ENCODE measurements around the gene ERG.

DNA sequence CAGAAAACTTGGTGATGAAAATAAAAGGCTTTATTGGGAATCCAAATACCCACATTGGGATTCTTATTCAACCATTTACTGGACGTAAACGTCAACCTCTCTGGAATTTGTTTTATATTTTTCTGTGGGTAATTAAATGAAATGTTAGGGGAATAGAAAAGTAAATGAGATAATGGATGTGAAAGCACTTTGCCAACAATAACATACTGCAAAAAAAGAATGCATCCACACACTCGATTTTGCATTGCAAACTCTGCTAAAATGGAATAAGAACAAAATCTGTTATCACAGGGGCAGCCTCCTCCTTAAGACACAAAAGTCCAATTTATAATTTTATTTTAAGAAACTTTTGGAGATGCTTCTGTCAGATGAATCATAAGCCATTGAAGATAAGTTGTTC is 88.4 kb downstream of the ERG start:
- TF ChIP-seq, protein P1, sequence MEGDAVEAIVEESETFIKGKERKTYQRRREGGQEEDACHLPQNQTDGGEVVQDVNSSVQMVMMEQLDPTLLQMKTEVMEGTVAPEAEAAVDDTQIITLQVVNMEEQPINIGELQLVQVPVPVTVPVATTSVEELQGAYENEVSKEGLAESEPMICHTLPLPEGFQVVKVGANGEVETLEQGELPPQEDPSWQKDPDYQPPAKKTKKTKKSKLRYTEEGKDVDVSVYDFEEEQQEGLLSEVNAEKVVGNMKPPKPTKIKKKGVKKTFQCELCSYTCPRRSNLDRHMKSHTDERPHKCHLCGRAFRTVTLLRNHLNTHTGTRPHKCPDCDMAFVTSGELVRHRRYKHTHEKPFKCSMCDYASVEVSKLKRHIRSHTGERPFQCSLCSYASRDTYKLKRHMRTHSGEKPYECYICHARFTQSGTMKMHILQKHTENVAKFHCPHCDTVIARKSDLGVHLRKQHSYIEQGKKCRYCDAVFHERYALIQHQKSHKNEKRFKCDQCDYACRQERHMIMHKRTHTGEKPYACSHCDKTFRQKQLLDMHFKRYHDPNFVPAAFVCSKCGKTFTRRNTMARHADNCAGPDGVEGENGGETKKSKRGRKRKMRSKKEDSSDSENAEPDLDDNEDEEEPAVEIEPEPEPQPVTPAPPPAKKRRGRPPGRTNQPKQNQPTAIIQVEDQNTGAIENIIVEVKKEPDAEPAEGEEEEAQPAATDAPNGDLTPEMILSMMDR (IDR thresholded peaks at IDR 0.05), result no peak
- no peak for TF ChIP-seq ELF1 (IDR thresholded peaks at IDR 0.05)
- TF ChIP-seq RXRA (IDR thresholded peaks at IDR 0.05; ENCODE audit: borderline replicate concordance, low read depth), result no peak
- TF ChIP-seq MXI1 (IDR thresholded peaks at IDR 0.05; ENCODE audit: low read depth, low read length), result no peak
